Erythroblast (primary cell): Measurements from ENCODE around the gene SBF2.
"Not testable (repeated sequence)": the region's sequence is repeated elsewhere in the genome, so short reads cannot be mapped to it uniquely, and the experiment has no call there.

ENCODE experiments used
- DNase-seq, 2 experiments: peaks; one replicate each; lab custom pipeline; 2025; lab: John Stamatoyannopoulos, UW
- GATA1 ChIP-seq: IDR thresholded peaks from 2 replicates; pipeline ENCODE4 v1.6.1; 2011; ENCODE audit warnings: low read depth, mild to moderate bottlenecking, control low read depth, low read length, moderate library complexity
- POLR2A ChIP-seq: IDR thresholded peaks from 2 replicates; pipeline ENCODE4 v1.6.1; 2011; ENCODE audit warnings: mild to moderate bottlenecking, low read length

Gene SBF2

DNA sequence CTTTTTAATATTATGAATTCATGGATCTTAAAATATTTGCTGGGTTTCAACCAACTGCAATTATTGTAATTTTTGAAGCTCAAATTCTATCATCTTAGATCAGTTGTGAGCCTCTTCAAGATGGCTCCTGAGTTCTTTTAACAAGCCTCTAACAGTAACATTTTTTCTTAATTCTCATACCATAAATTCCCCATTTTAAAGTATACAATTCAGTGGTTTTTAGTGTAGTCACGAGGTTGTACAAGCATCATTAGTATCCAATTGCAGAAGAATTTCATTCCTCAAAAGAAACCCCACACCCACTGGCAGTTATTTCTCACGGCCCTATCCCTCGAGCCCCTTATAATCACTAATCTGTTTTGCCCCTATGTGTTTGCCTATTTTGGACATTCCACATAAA lies 270.8 kb downstream of the SBF2 start:
- TF ChIP-seq POLR2A (no peak), GATA1 (no peak)
- no peak for DNase-seq

DNA sequence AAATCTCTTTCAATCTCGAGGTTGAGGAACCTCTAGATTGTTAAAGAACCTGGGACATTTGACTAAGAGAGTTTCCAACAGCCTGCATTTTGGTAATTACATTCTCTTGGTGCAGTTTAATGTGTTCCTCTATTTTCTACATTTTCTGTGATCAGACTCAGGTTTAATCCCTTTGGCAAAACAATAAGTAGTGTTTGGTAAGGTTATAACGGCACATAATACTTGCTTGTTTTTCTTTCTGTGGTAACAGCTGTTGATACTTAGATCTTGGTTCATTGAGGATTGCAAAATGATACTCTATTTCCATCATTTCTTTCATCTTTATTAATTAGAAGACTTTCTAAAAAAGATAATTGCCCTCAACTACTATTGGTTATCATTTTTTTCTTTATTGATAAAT lies 271.3 kb downstream of the SBF2 start:
- TF ChIP-seq GATA1: no peak
- no peak for TF ChIP-seq POLR2A
- no peak for DNase-seq

DNA sequence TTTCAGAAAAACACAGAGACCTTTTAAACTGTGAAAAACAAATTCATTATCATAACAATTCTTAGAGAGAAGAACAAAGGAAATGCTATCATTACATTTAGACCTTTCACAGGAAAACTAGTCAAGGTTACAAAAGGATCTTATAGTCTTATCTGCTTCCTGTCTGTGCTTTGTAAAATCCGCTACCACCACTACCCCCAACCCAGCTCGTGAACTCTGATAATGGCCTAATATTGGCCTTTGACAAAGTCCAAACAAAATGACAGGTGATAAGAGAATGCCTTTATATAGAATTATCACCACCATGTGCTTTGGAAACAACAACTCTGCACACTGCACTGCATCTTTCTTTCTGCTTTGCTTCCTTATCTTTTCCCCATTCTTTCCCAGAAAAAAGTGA lies 272.5 kb downstream of the SBF2 start:
- no peak for TF ChIP-seq POLR2A

DNA sequence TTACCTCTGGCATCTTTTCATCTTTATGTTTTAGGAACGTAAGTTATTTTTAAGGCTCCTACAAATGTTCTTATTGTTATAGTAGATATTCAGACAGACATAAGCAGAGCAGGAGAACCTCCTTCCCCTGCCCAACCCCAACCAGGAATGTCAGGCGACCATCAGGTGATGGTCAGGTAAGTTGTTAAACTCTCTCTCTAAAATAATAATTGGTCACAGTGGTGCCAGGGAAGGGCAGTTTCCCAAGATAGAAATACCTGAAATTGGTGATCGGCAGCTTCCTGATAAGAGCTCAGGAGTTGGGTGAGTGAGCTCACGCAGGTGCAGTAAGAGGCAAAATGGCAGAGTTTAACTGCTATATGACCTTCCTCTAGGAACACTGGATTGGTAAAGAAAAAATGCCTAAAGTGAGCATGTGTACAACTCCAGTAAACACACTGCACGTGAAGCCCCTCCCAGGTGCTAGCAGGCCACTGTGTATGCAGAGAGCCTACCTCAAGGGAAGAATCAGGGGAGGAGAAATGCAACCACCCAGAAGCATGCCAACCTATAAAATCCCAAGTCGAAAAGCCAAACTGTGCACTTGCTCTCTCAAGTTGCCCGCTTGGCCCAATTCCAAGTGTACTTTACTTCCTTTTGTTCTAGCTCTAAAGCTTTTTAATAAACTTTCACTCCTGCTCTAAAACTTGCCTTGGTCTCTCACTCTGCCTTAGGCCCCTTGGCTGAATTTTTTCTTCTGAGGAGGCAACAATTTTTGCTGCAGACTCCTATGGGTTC lies 273.9 kb downstream of the SBF2 start:
- TF ChIP-seq POLR2A: no peak
- no peak for DNase-seq

More for the DNA sequence above, 272.5 kb downstream of the SBF2 start:
- no peak for DNase-seq

GRCh38 chr11:10017911-10018310 lies 276.1 kb downstream of the SBF2 start:
- DNase-seq: no peak
- no peak for TF ChIP-seq POLR2A
- TF ChIP-seq GATA1: no peak

DNA sequence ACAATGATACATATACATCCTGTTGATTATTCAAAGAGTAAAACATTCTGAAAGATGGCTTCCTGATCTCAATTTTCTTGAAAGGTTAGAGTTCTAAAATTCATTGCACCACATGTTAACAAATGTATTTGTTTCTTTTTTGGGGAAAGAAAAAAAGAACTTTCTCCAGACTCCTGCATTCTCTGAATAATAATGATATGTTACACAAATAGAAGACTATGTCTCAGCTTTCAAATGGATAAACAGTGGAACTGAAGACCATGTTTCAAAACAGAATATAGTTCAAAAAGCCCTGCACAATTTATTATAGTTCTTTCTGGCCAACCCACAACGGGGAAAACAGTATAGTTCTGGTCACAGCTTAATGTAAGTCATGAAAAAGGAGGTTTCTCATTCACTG lies 277.0 kb downstream of the SBF2 start:
- TF ChIP-seq POLR2A: no peak
- TF ChIP-seq GATA1: no peak
- no peak for DNase-seq

- TF ChIP-seq GATA1: no peak
- TF ChIP-seq POLR2A: no peak
- no peak for DNase-seq
Observed at GRCh38 chr11:10012068-10012467, 282.0 kb downstream of the SBF2 start.

DNA sequence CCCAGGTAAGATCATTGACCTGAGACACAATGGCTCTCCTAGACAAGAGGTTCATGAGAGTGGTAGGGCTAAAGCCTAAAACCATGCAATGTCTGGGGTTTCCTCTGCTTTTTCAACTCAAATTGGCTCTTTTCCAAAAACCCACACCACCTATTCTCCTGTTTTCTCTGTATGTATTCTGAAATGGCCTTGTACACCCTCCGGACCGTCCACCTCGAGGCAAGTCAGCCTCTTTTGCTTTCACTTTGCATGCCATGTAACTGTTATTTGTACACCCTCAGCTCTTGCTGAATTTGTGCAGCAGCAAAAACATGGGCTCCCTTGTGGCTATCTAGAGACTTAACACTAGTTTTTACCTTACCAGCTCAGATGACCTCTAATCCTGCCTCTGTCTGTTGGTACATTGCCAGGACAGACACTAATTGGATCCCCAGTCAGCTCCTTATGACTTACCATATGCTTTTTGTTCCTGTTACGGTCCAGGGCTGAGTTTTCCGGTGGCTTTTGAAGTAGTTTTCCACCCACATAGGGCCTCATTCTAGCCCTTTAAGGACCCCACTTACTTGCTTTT lies 288.0 kb downstream of the SBF2 start:
- DNase-seq: no peak
- TF ChIP-seq POLR2A (no peak), GATA1 (no peak)

GRCh38 chr11:10004526-10005113 lies 289.4 kb downstream of the SBF2 start:
- TF ChIP-seq POLR2A (no peak), GATA1 (no peak)
- no peak for DNase-seq

GRCh38 chr11:10002221-10002620 lies 291.8 kb downstream of the SBF2 start:
- no peak for TF ChIP-seq GATA1
- TF ChIP-seq POLR2A: no peak
- DNase-seq: no peak

- no peak for DNase-seq
- TF ChIP-seq GATA1 (no peak), POLR2A (no peak)
Observed at GRCh38 chr11:9992306-9992705, 301.7 kb downstream of the SBF2 start.

DNA sequence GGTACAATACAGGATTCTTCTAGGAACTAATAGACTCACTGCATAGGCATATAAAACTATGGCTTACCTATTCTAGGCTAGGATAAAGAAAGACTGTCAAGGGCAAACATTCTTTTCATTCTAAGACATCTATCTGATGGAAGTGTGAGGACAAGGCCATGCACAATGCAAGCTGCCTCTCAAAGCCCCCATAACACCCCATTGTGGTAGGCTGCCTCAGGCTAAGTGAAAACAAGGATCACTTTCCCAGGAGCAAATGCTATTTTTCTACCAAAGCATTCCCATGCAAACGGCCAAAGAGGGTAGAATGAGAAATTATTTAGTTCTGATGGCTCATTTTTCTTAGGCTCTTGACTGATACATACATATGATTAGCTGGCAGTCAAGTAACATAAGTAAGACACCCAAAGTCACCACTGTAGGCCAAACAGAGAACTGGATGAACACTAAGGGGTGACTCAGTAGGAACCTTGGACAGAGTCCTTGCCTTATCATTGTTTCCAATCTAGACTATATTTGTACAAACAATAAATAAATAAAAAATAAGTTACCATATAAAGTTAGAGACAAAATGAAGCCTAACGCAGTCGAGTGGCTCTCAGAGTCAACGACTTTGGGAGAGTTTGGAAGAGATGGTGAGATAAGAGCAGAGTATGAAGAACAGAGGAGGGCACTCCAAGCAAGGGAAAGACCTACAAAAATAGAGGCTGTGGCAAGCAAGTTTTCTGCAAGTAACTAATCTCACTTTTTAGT lies 303.6 kb downstream of the SBF2 start:
- TF ChIP-seq GATA1: no peak
- DNase-seq: no peak

- DNase-seq: not testable (repeated sequence)
Observed at GRCh38 chr11:9987303-9987702, 306.7 kb downstream of the SBF2 start.

GRCh38 chr11:9982796-9983579 lies 311.0 kb downstream of the SBF2 start:
- no peak for DNase-seq
- TF ChIP-seq GATA1: no peak
- no peak for TF ChIP-seq POLR2A
